Midbrain (tissue), 1 donor: ENCODE results near the gene MROH7.

Experiments
- DNase-seq: peaks from one replicate; lab custom pipeline; 2025; lab: John Stamatoyannopoulos, UW

Gene MROH7

DNA sequence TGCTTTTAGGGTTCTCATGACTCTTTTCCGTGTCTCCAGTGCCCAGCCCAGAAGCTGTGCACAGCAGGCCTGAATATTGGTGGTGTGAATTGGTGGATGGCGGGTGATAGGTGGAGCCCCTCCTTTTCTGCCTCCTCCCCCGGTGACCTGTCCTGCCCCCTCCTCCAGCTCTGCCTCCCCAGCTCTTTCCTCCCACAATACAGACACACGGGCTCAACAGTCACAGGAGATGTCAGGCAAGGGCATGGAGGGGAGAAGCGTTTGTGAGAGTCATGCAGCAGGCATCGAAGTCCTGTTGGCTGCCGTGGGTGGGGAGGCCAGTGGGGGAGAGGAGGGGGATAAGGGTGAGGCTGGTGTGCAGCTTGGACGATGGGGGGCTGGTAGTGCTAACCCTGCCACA, 56.8 kb downstream of the MROH7 start:
- no peak for DNase-seq

DNA sequence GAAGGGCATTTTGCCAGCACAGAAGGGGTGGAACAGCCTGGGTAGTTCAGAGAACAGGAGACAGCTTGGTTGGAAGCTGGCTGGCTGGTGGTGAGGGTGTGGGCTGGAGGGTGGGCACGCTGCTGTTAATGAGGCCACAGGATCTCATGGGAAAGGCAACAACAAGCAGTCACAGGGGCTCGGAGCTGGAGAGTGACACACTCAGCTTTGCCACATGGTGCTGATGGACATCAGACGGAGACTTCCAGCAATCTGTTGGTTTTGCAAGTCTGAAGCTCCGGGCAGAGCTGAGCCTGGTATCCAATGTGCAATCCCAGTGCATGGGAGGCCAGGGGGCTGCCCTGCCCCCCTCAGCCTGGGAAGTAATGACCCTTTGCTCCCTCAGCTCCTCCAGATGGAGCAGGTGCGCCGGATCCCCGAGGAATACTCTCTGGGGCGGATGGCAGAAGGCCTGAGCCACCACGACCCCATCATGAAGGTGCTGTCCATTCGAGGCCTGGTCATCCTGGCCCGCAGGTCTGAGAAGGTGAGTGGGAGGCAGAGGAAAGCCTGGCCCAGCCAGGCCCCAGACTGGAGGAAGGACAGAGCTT, 58.4 kb downstream of the MROH7 start:
- DNase-seq: no peak

DNA sequence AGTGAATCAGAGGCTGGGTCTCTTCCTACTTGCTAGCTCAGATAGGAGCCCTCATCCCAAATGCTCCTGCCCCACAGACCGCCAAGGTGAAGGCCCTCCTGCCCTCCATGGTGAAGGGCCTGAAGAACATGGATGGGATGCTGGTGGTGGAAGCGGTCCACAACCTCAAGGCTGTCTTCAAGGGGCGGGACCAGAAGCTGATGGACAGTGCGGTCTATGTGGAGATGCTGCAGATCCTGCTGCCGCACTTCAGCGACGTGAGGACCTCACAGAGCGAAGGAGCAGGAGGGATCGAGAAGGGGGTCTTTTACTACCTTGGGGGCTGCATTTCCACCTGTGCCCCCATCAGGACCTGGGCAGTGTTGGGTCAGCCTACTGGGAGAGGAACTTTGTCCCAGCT, 59.5 kb downstream of the MROH7 start:
- DNase-seq: no peak

DNA sequence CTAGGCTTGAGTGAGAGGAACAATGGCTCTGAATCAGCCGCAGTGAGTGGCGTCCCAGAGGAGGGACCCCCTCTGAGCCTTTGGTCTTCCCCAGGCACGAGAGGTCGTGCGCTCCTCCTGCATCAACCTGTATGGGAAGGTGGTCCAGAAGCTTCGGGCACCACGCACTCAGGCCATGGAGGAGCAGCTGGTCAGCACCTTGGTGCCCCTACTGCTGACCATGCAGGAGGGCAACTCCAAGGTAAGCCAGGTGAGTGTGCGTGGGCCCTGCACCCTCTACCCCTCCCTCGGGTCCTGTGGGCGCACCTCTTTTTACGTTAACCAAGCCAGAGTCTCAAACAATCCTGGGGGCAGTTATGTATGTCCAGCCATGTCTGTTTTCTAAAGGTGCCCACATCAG, 60.4 kb downstream of the MROH7 start:
- DNase-seq: no peak

DNA sequence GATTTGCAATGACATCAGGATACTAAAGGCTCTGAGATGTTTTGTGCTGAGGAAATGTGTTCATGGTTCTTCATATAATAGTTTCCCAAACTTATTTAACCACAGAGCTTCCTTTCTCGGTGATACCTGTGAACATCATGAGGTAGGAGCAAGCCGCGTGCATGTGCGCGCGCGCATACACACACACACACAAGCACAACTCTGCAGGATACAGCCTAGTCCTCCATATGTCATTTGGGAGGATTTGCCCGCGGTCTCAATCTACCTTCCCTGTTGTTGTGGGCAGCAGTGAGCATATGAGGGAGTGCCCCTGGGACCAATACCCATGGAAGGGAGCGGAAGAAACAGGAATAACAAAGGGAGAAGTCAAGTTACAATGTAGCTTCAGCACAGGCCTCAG, 61.9 kb downstream of the MROH7 start:
- no peak for DNase-seq

- no peak for DNase-seq
These were observed 63.6 kb downstream of the MROH7 start for GRCh38 chr1:54705153-54705552.

- DNase-seq: no peak
These were observed 64.8 kb downstream of the MROH7 start for GRCh38 chr1:54706419-54706818.

- no peak for DNase-seq
These were observed 66.8 kb downstream of the MROH7 start for GRCh38 chr1:54708385-54708784.

DNA sequence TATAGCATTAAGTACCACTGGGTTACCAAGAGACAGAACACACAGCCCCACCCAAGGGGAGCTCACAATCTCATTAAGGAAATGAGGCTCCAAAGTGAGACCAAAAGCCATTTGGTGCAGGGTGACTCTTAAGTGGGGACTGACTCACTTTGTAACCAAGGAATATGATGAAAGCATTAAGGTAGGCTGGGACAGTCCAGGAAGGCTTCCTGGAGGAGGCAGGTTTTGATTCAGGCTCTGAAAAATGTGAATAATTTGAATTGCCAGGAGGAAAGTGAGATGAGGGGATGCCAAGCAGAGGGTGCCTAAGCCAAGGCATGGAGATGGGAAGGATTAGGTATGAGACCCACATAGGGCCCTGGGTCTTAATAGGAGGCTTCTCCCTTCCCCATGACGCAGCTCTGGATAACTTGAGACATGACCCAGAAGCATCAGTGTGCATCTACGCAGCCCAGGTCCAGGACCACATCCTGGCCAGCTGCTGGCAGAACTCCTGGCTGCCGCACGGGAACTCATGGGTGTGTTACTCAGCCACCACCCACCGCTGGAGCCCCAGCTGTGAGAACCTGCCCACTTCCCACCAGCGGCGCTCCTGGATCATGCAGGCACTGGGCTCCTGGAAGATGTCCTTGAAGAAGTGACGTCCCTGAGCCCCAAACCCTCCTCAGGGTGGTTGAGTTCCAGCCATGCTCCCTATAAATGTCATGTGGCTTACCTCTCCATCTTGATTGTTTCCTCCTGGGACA, 68.1 kb downstream of the MROH7 start:
- DNase-seq: no peak

DNA sequence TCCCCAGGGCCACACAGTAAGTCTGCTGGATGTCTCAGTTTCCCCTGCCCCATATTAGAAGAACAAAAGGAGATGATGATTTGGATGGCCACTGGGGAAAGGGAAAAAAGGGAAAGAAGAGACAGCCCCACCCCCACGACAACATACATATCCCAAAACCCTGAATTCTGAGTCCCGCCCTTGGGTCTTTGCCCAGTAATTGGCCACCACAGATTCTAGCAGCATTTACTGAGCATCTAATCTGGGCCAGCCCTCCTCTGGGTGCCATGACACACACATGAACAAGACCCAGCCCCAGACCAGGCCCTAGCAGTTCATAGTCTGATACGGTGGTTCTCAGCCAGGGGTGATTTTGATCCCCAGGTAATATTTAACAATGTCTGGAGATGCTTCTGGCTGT, 68.8 kb downstream of the MROH7 start:
- no peak for DNase-seq

- no peak for DNase-seq
These were observed 69.3 kb downstream of the MROH7 start for GRCh38 chr1:54710841-54711240.

- no peak for DNase-seq
These were observed 70.0 kb downstream of the MROH7 start for GRCh38 chr1:54711536-54711935.

GRCh38 chr1:54714881-54715492, 73.4 kb downstream of the MROH7 start:
- DNase-seq: no peak

DNA sequence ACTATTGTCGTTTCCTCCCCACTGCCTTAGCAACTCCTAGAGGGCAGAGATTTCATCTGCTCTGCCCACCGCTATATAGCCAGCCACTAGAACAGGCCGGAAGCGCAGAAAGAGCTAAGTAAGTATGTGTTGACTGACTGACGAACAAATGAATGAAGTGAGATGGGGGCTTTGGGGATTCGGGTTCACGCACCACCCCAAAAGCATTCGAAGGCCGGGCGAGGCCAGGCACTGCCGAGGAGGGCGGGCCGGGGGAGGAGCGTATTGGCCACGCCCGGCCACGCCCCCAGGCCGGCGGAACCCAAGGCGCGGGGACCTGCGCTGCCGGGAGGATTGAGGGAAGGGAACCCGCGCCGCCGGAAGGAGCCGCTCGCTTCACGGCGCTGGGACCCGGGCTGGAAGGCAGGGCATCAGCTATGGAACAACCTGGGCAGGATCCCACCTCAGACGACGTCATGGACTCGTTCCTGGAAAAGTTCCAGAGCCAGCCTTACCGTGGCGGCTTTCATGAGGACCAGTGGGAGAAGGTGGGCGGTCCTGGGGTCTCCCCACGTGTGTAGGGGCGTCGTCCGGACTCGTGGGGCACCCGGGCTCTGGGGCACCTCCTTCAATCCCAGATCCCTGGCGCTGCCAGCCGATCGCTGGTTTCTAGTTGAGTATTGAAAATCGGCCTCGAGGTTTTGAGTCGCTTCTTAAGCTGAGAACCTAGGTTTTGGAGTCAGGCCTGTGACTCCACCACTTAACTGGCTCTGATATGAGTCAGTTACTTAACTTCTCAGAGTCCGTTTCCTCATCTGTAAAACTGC, 74.1 kb downstream of the MROH7 start, which contains the start of gene TTC4:
Gene TTC4, plus strand, starts transcription at position 369 of the 806 bp plus-strand sequence. Its CDS starts 48 bp downstream, at position 417.
- peak; percentile 89 for DNase-seq

DNA sequence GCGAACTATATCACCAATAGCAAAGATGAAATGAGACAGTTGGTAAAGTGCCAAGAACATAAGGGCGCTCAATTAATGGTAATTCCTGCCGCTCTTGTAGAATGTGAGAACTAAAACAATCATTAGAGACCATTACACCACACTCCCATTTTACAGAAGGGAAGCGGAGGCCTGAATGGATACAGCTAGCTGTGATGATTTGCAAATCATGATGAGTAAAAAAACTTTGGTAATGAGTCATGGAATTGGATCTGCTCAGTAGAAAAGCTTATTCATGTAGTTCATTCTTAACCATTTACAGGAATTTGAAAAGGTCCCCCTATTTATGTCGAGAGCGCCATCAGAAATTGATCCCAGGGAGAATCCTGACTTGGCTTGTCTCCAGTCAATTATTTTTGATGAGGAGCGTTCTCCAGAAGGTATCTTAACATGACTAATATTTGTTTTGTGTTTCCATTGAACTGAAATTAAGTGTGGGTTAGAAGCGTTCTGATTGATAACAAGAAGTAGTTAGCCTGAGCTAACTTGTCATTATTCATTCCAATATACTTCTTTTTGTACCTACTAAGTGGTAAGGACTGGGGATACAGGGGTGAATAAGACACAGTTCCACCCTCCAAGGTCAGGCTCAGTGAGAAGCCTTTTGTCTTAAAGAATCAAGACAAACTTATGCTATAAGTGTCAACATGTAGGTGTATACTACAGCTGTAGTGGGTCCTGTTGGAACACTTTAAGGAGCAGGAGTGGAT, 74.9 kb downstream of the MROH7 start:
- no peak for DNase-seq

- no peak for DNase-seq
These were observed 80.1 kb downstream of the MROH7 start for GRCh38 chr1:54721719-54722118.

DNA sequence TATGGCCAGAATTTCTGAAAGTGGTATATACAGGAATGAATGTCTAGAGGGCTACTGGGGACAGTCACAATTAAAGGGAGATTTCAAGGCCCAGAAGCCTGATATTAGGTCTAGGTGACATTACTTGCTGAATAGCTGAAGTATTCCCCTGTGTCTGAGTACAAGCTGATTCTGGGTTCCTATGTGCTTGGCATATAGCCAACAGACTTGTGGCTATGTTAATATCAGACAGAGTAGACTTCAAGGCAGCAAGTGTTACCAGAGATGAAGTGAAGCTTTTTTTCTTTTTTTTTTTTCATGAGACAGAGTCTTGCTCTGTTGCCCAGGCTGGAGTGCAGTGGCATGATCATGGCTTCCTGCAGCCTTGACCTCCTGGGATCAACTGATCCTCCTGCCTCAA, 82.4 kb downstream of the MROH7 start:
- no peak for DNase-seq

DNA sequence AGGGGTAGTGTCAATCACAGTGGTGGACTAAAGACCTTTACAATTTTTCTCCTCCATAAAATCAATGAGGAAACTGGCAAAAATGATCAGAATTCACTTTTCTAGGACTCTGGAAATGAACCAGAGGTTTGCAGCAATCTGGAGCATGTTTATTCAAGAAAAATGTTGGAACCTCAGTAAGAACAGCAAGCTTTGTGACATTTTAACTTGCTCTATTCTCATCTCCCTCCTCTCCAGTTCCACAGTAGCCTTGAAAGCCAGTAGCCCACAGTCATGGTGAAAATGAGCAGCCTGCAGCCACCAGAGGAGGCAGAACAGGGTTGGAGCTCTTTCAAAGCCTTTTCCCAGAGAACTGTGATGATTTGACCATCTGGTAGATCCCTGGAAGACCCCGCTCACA, 83.2 kb downstream of the MROH7 start:
- no peak for DNase-seq

DNA sequence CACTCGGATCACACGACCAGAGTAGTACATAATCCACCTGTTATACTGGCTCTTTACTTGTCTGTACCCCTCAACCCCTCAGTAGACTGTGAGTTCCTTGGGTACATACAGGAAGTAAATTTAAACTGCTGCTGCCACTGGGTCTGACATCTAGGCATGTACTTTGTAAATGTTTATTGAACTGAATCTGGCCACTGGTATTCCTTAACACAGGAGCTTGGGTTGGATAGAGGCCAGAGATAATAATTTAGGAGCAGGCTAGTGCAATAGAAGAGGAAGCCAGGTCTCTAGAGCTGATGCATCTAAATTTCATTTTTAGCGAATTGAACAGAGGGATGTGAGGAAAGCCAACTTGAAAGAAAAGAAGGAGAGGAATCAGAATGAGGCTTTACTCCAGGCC, 86.4 kb downstream of the MROH7 start:
- no peak for DNase-seq

DNA sequence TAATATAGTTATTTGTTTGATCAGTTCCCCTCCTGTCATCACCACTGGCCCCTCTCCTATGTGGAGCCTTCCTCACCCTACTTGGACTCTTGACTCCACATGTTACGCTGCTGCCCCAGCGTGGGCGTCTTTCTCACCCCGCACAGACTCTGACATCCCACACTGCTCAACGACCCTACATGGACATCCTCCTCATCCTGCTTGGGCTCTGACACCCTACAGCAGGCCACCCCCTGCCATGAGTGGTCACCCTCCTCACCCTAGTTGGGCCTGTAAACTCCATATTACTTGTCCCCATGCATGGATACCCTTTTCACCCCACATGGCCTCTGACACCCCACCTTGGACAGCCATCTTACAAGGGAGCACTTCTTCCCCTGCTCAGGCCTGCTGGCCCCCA, 95.1 kb downstream of the MROH7 start:
- no peak for DNase-seq

DNA sequence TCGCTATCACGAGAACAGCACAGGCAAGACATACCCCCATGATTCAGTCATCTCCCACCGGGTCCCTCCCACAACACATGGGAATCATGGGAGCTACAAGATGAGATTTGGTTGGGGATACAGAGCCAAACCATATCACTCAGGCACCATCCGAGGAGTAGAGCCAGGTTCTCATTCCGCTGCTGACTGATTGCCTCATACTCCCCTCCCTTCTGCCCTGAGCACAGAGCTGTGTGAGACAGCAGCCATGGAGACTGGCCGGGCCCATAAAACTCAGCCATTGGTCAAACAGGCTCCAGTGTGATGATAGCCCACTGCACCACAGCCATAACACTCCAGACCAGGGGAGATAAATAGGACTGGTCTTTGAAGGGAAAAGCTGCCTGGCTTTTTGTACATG, 96.7 kb downstream of the MROH7 start:
- DNase-seq: no peak

DNA sequence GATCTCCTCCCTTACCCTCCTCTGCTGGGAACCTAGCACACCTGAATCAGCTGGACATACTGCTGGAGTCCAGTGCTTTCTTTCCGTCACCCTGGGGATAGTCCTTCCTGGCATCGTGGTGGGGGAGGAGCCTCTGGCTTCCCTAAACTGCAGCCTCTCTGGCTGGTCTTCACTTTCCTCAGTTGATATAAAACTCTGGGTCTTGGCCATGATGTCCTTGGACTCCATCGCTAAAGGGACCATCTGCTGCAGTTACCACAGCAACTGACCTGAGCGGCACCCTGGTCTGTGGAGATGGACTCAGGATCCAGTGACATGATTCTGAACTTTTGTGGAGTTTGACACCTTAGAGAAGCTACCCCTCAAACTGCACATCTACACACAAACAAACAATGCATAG, 99.9 kb downstream of the MROH7 start:
- no peak for DNase-seq
